ENCODE data around the gene PDCD6IP. TPM values are rescaled to one million over a fixed set of nuclear protein-coding genes. Genes with fewer than 3 reads are reported as not detected.
A peak's percentile ranks its signal among the peaks of the same experiment; 100 is the strongest.
"Not testable (repeated sequence)": the region's sequence is repeated elsewhere in the genome, so short reads cannot be mapped to it uniquely, and the experiment has no call there.

Gene PDCD6IP
- total and polyA plus RNA-seq, 8 donors = 15.1 to 130 (median 79.0) TPM

DNA sequence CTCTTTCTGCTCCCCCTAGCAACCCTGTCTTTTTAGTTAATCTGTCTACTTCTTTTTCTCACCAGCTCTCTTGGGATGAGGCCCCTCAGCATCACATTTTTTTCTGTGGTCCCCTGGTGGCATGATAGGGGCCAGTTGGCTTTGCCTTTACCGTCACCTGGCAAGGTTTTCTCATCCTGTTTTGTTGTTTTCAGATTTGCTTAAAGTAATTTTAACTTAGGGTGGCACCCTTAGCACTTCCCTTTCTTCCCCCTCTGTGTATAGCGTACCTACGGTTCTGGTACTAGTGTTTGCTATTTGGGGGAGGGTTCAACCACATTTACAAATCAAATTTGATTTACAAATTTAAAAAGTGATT is 35.6 kb downstream of the PDCD6IP start:
- Histone ChIP-seq H3K4me1 (no peaks in the 10 kb centered on the region), H3K27ac (no peak overlapping the region), H3K4me3 (no peak overlapping the region), H3K27me3 (no peaks in the 10 kb centered on the region), H3K9me3 (no peaks in the 10 kb centered on the region), H3K36me3 (peaks cover 0 to 6% (median 0%) of the 10 kb centered on the region in 3 donors)
- ATAC-seq = no peak
- no peak for FAIRE-seq
- DNase-seq = no peak
- 93 to 97% methylated on average over 3 of the region's 3 CpGs for WGBS, 2 donors
- TF ChIP-seq CTCF (IDR thresholded peaks at IDR 0.05) = no peak
- intact Hi-C loops (cut with DNase I) = no loop called here

GRCh38 chr3:33837182-33837581 is 38.8 kb downstream of the PDCD6IP start:
- H3K36me3 ChIP-seq; FAIRE-seq; ATAC-seq; H3K4me3 ChIP-seq; H3K4me1 ChIP-seq; H3K9me3 ChIP-seq; DNase-seq; H3K27me3 ChIP-seq; intact Hi-C loops (cut with DNase I); H3K27ac ChIP-seq: not testable (repeated sequence)
- 90 to 96% methylated on average over 2 to 3 of the region's 3 CpGs for WGBS, 2 donors

GRCh38 chr3:33839283-33839682 is 40.9 kb downstream of the PDCD6IP start:
- no peak for TF ChIP-seq CTCF (IDR thresholded peaks at IDR 0.05)
- FAIRE-seq (no peak), ATAC-seq (no peak), DNase-seq (no peak)
- H3K9me3 ChIP-seq = no peaks in the 10 kb centered on the region
- H3K4me1 ChIP-seq = no peaks in the 10 kb centered on the region
- no peaks in the 10 kb centered on the region for H3K27me3 ChIP-seq
- 83 to 85% methylated on average over 3 of the region's 3 CpGs for WGBS, 2 donors
- no peak overlapping the region for H3K4me3 ChIP-seq
- intact Hi-C loops (cut with DNase I) = no loop called here
- peaks cover 0 to 9% (median 0%) of the 10 kb centered on the region in 3 donors for H3K36me3 ChIP-seq
- no peak overlapping the region for H3K27ac ChIP-seq

GRCh38 chr3:33840179-33840578 is 41.7 kb downstream of the PDCD6IP start:
- Histone ChIP-seq H3K36me3 (peaks cover 0 to 10% (median 0%) of the 10 kb centered on the region in 3 donors), H3K27me3 (no peaks in the 10 kb centered on the region), H3K27ac (no peak overlapping the region), H3K9me3 (no peaks in the 10 kb centered on the region), H3K4me3 (no peak overlapping the region), H3K4me1 (no peaks in the 10 kb centered on the region)
- DNase-seq (no peak), ATAC-seq (no peak), FAIRE-seq (peak; percentile 56)
- 74 to 76% methylated on average over 2 of the region's 2 CpGs for WGBS, 2 donors
- TF ChIP-seq CTCF (IDR thresholded peaks at IDR 0.05) = no peak
- intact Hi-C loops (cut with DNase I) = no loop called here

DNA sequence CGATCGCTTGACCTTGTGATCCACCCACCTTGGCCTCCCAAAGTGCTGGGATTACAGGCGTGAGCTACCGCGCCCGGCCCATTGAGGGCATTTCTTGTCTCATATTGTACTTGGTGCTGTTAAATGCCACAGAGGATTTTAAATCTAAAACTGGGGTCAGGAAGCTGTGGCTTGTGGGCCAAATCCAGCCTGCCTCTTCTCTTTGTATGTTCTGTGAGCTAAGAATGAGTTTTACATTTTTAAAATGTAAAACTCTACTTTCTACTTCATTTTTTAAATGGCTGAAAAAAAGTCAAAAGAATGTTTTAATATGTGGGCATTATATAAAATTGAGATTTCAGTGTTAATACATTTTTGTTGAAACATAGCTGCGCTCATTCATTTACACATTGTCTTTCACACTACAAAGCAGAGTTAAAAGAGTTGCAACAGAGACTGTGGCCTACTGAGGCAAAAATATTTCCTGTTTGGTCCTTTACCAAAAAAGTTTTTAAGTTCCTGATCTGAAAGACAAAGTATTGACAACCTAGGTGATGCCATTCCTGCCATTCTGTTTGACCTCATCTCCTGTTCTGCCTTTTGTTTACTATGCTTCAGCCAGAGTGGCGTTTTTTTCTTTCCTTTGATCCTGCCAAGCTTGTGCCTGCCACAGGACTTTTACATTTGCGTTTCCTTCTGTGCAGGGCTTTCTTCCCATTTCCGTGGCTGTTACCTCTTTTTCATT is 50.4 kb downstream of the PDCD6IP start:
- peaks cover 0 to 3% (median 0%) of the 10 kb centered on the region in 3 donors for H3K4me1 ChIP-seq
- peaks cover 0 to 18% (median 3%) of the 10 kb centered on the region in 3 donors for H3K36me3 ChIP-seq
- H3K27me3 ChIP-seq = no peaks in the 10 kb centered on the region
- TF ChIP-seq CTCF (IDR thresholded peaks at IDR 0.05) = no peak
- intact Hi-C loops (cut with DNase I) = no loop called here
- peak in 1 of 4 donors; percentile 58 for ATAC-seq
- H3K4me3 ChIP-seq = no peak overlapping the region
- no peaks in the 10 kb centered on the region for H3K9me3 ChIP-seq
- WGBS, 2 donors = 81 to 84% methylated on average over 10 of the region's 10 CpGs
- H3K27ac ChIP-seq = no peak overlapping the region
- DNase-seq = no peak
- no peak for FAIRE-seq

DNA sequence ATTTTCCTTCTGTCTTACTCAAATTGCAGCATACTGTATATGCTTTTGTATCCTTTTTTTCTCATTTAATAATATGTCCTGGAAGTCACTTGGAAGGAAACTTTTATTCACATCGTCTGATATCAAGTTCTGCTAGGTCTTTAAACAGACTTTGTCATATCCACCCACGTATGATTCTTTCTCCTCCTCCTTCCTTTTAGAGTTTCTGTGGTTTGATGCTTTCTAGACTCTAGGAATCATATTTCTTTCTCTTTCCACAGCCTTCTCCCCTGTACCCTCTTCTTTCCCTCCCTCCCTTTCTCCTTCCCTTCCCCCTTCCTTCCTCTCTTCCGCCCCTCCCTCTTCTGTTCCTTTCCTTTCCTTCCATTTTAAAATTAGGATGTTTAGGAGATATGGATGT is 52.2 kb downstream of the PDCD6IP start:
- DNase-seq; H3K27me3 ChIP-seq; FAIRE-seq; intact Hi-C loops (cut with DNase I); H3K9me3 ChIP-seq; H3K27ac ChIP-seq; H3K4me1 ChIP-seq; H3K4me3 ChIP-seq; ATAC-seq: not testable (repeated sequence)
- WGBS, 2 donors = 85 to 90% methylated on average over 3 of the region's 3 CpGs
- H3K36me3 ChIP-seq = peaks cover 0 to 12% (median 3%) of the 10 kb centered on the region in 3 donors

DNA sequence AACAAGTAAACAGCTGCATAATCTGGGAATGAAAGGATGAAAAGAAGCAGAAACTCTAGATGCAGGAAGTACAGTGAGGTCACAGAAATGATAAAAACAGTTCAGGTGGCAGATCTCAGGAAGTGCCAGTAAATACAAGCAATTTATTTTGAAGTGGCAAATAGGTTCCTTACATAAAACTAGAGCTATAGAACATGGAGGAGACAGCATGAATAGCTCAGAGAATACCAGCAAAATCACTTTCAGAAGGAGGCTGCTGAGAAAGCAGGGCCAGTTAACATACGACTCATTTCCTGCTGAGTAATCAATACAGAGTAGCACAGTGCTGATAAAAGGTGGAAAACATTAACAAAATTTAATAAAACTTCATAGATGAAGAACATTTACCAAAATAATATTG is 57.0 kb downstream of the PDCD6IP start:
- peak in 3 of 4 donors; percentile 43 to 63 (median 49) for ATAC-seq
- 12 to 16% methylated on average over 1 of the region's 1 CpG for WGBS, 2 donors
- H3K4me1 ChIP-seq; FAIRE-seq; H3K4me3 ChIP-seq; DNase-seq; intact Hi-C loops (cut with DNase I); H3K36me3 ChIP-seq; H3K9me3 ChIP-seq; H3K27me3 ChIP-seq: not testable (repeated sequence)
- peak overlapping the region in 1 of 4 donors; percentile 42 for H3K27ac ChIP-seq
